A673 (cell line): ENCODE results near the gene RBM8A. TPM values are rescaled to one million over a fixed set of nuclear protein-coding genes. Genes with fewer than 3 reads are reported as not detected.

Experiments used
- BruUV-seq: library from RNA; stranded (reverse); fragments of 400-500 nt; replicated peaks from 2 replicates; lab custom pipeline; 2021; lab: Mats Ljungman, UMichigan
- CTCF ChIA-PET: fragments of 300-600 bp; sonication (Branson Sonifier 250); formaldehyde crosslinking; loops from one replicate; lab custom pipeline; 2022; ENCODE audit warnings: antibody characterized with exemption; lab: Charles Lee
- POLR2A ChIA-PET: fragments of 300-600 bp; sonication (Branson Sonifier 250); formaldehyde crosslinking; loops from one replicate; lab custom pipeline; 2022; ENCODE audit warnings: antibody characterized with exemption; ENCODE audit not compliant: low non-redundant PET; lab: Charles Lee
- DNase-seq: peaks from one replicate; pipeline ENCODE4 v3.0.0-alpha.2; 2015; ENCODE audit warnings: low spot score
- H3K27ac ChIP-seq: fragments of 200-600 bp; sonication (generic); 2 replicates; pipeline ENCODE4 v1.5.1; 2016; ENCODE audit warnings: mixed run types, low read depth, mild to moderate bottlenecking, mixed read lengths, antibody characterized with exemption, low read length; ENCODE audit not compliant: poor library complexity, severe bottlenecking
- H3K27me3 ChIP-seq: fragments of 200-600 bp; sonication (generic); replicated peaks from 2 replicates; pipeline ENCODE4 v1.6.1; 2017; ENCODE audit warnings: mixed run types, low read depth, mild to moderate bottlenecking, mixed read lengths, antibody characterized with exemption, low read length; ENCODE audit not compliant: insufficient read depth, poor library complexity
- H3K36me3 ChIP-seq: fragments of 200-600 bp; sonication (generic); 2 replicates; pipeline ENCODE4 v1.6.1; 2016; ENCODE audit warnings: mixed run types, mild to moderate bottlenecking, mixed read lengths, antibody characterized with exemption, low read length; ENCODE audit not compliant: insufficient read depth, poor library complexity, severe bottlenecking
- H3K4me1 ChIP-seq: fragments of 200-600 bp; sonication (generic); 2 replicates; pipeline ENCODE4 v1.6.1; 2017; ENCODE audit warnings: mixed run types, mild to moderate bottlenecking, mixed read lengths, antibody characterized with exemption, low read length; ENCODE audit not compliant: insufficient read depth, poor library complexity, severe bottlenecking
- H3K4me3 ChIP-seq: fragments of 200-600 bp; sonication (generic); 2 replicates; pipeline ENCODE4 v1.5.1; 2016; ENCODE audit warnings: low read depth, mixed run types, mild to moderate bottlenecking, mixed read lengths, low read length; ENCODE audit not compliant: poor library complexity, severe bottlenecking
- H3K9me3 ChIP-seq: fragments of 200-600 bp; sonication (generic); 2 replicates; pipeline ENCODE4 v1.6.1; 2016; ENCODE audit warnings: mixed run types, low read depth, mild to moderate bottlenecking, mixed read lengths, antibody characterized with exemption, low read length; ENCODE audit not compliant: poor library complexity, severe bottlenecking
- EZH2 ChIP-seq: fragments of 200-600 bp; sonication (generic); IDR thresholded peaks from 2 replicates; pipeline ENCODE4 v1.6.1; 2017; ENCODE audit warnings: borderline replicate concordance, low read depth, mild to moderate bottlenecking, mixed read lengths, antibody characterized with exemption, low read length; ENCODE audit not compliant: poor library complexity, severe bottlenecking
- intact Hi-C: fragments of 100-400 bp; cut with micrococcal nuclease; formaldehyde crosslinking; loops from one replicate; pipeline ENCODE4 v1.10.0; 2022; ENCODE audit not compliant: unreplicated experiment
- total RNA-seq: library from RNA; stranded (reverse); gene quantifications from 2 replicates; pipeline ENCODE4 v1.2.3, GENCODE V29; 2021
- TF ChIP-seq, protein P1 (sequence below): fragments of 300-800, 200-600 bp; sonication (generic); conservative IDR thresholded peaks from 2 replicates; pipeline ENCODE4 v1.5.1; 2017; ENCODE audit warnings: low read depth, mild to moderate bottlenecking, antibody characterized with exemption, low read length, moderate library complexity, mixed read lengths

Gene RBM8A
- total RNA-seq, 1 experiment from 2014 or later = 276 TPM

- Histone ChIP-seq H3K4me1 (peaks cover 16% of the 10 kb centered on the region), H3K9me3 (no peaks in the 10 kb centered on the region), H3K4me3 (peak overlapping the region; percentile 78), H3K27me3 (no peaks in the 10 kb centered on the region), H3K27ac (peak overlapping the region; percentile 94), H3K36me3 (peaks cover 20% of the 10 kb centered on the region)
- DNase-seq = no peak
- ChIA-PET CTCF (interaction anchor here (0.6 to 1.0 kb wide), 2 partner anchors 8 to 10 kb away, joined by 3 to 4 read pairs; partner anchors contain the start of genes ITGA10 and RBM8A), POLR2A (interaction anchor here (0.6 kb wide), 2 partner anchors 16 to 38 kb away, joined by 4 to 8 read pairs; no protein-coding TSS in a partner anchor)
- intact Hi-C loops = loop anchor here (2.0 kb wide), 2 partner anchors 26 to 60 kb away; partner anchors contain the start of gene PIAS3
- no TSS peak for BruUV-seq
- TF ChIP-seq, protein P1, sequence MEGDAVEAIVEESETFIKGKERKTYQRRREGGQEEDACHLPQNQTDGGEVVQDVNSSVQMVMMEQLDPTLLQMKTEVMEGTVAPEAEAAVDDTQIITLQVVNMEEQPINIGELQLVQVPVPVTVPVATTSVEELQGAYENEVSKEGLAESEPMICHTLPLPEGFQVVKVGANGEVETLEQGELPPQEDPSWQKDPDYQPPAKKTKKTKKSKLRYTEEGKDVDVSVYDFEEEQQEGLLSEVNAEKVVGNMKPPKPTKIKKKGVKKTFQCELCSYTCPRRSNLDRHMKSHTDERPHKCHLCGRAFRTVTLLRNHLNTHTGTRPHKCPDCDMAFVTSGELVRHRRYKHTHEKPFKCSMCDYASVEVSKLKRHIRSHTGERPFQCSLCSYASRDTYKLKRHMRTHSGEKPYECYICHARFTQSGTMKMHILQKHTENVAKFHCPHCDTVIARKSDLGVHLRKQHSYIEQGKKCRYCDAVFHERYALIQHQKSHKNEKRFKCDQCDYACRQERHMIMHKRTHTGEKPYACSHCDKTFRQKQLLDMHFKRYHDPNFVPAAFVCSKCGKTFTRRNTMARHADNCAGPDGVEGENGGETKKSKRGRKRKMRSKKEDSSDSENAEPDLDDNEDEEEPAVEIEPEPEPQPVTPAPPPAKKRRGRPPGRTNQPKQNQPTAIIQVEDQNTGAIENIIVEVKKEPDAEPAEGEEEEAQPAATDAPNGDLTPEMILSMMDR = no peak
- TF ChIP-seq EZH2 = no peak
Observed at GRCh38 chr1:145918992-145919939, 8.0 kb downstream of the RBM8A start.

DNA sequence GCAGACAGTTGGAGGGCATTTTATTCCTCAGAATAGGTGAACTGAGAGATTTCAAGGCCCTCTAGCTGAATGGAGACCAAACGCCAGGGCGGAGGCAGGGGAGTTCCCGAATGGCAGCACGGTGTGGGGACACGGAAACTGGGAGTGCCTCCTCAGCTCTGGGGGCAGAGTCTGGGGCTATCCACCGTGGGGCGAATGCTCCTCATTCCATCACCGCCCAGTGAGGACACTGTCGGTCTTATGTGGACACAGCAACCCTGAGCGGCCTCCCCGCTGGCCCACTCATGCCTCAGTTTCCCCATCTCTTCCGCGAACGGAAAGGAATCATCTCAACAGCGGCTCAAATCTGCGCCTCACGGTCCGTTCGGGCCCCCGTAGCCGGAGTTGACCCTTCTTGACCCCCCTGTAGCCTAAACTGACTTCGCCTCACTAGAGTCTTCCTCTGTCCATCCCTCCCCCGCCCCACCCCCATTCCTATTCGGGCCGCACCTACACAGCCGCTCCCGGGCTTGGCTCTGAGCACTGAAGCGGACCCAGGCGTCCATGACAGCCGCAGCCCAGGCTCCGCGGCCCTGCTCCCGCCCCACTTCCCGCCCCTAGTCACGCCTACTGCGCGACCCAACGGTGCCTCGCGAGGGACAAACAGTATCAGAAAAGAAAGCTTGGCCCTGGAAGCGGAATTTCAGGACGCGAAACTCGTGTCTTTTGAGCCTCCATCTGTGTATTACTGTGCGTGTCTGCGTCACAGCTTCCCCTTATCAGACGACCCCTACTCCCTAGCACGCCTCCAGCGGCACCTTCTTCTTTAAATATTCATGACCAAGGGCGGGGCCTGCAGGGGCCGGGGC, 8.9 kb downstream of the RBM8A start, which contains the start of gene PEX11B:
PEX11B (minus strand) TSS at position 574 of the 848 bp plus-strand sequence; CDS start at position 545, 29 bp downstream.
- POLR2A ChIA-PET = interaction anchor here (0.6 kb wide), 1 partner anchor 15 kb away, joined by 8 read pairs; no protein-coding TSS in a partner anchor
- TF ChIP-seq, protein P1 = no peak
- no peak for TF ChIP-seq EZH2
- Histone ChIP-seq H3K4me1 (peaks cover 16% of the 10 kb centered on the region), H3K36me3 (peaks cover 18% of the 10 kb centered on the region), H3K9me3 (no peaks in the 10 kb centered on the region), H3K27ac (peak within 1 kb of the TSS; percentile 94), H3K4me3 (peak within 1 kb of the TSS; percentile 78), H3K27me3 (no peaks in the 10 kb centered on the region)
- BruUV-seq = no TSS peak
- CTCF ChIA-PET = interaction anchor here (0.6 to 1.0 kb wide), 2 partner anchors 9 kb away, joined by 3 to 4 read pairs; partner anchors contain the start of genes ITGA10 and RBM8A
- intact Hi-C loops = loop anchor here (2.0 kb wide), 2 partner anchors 26 to 60 kb away; partner anchors contain the start of gene PIAS3
- DNase-seq = peak; percentile 94

DNA sequence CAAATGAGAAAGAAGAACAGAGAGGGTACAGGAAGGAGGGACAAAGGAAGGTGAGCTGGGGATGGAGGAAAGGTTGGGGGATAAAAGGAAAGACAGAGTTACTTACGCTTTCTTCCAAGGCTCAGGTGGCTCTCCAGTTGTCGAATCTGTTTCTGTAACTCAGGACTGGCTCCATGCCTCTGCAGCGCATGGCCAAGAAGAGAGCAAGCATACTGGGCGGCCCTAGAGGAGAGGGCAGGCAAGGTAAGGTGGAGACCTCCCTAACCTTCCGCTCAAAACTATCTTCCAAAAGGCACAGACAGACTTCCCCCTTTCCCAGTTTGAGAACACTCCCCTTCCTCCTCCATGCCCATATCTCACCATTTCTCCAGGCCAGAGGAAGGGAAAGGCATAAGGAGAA, 9.7 kb downstream of the RBM8A start:
- peaks cover 16% of the 10 kb centered on the region for H3K4me1 ChIP-seq
- H3K4me3 ChIP-seq = peak overlapping the region; percentile 78
- CTCF ChIA-PET = no interaction called here
- H3K27me3 ChIP-seq = no peaks in the 10 kb centered on the region
- no TSS peak for BruUV-seq
- H3K27ac ChIP-seq = peak overlapping the region; percentile 94
- intact Hi-C loops = no loop called here
- POLR2A ChIA-PET = no interaction called here
- no peak for DNase-seq
- H3K9me3 ChIP-seq = no peaks in the 10 kb centered on the region
- peaks cover 11% of the 10 kb centered on the region for H3K36me3 ChIP-seq
- no peak for TF ChIP-seq EZH2
- TF ChIP-seq, protein P1 = no peak
